IPS DF 4.7 (cell line): ENCODE data around the gene MRPL9.

Experiments
- DNase-seq: peaks from one replicate; pipeline ENCODE4 v3.0.0-alpha.2; 2013; ENCODE audit warnings: low spot score; ENCODE audit errors: extremely low read depth

Gene MRPL9

DNA sequence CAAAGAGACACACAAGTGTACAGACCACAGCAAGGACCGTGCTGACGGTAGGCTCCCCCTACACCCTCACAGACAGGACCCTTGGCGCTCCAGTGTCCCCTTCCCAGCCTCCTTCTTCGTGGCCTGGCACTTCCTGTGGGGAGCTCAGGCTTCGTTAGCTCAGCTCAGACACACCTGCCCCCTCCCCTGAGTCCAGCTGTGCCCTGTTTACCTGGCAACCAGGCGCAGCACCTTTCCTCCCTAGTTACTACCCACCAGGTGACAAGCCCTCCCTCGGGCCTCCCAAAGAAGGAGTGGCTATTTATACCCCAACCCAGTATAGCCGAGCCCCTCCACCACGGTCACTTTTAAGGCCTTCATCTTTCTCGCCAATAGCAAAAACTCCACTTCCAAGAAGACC lies 51.3 kb downstream of the MRPL9 start:
- no peak for DNase-seq

DNA sequence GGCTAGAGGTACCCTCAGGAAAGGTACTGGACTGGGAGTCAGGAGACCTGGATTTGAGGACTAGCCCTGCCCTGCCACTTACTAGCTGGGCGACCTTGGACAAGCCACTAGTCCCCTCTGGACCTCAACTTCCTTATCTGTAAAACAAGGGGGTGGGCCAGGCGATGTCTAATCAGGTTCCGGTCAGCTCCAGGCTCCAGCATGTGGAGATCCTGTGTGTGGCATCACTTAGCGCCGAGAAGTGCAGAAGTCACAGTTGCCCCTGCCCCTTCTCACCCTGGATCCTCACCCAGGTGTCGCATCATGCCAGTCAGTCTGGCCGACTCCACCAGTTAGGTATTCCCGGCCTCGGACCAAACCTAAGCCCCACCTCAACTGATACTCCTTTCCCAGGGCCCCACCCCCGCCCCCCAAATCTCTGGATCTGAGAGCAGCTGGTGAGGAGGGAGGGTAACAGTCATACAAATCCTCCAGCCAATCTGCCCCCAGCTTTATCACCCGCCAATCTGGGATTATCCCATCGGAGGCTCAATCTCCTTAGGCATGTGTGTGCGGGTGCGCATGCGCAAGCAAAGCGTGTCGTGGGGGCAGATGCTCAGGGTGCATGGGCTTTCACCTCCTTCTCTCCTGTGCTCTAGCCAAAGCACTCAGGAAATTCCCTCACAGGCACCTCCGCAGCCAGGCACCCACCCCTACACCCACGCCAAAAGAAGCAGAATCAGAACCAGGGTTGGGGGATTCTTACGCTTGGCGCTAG lies 52.1 kb downstream of the MRPL9 start:
- no peak for DNase-seq

DNA sequence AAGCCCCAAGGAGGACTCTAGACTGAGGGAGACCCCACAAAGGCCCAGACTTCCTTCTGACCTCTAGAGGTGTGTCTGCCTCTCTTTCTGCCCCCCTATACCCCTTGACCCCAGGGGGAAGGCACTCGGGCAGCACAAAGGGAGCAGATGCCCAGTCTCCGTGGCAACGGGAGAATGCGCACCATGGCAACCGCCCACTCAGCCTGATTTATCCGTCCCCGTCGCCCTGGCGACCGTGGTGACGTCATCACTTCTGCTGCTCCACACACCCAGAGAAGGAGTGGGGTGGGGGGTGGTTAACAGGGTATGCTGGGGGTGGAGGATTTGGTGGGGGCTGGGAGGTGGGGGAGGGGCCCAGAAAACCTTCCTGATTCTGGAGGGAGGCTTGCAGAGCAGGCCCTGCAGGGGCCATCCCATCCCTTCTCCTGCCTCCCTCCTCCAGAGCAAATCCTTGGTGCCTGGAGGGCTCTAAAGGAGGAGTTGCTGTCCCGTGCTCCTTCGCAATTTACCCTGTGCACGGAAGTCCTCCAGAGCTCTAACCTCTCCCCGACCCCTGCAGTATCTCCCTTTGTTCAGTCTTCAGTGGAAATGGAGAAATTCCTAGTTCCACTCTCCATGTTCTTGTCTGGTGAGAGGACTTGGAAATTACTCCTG lies 53.0 kb downstream of the MRPL9 start:
- no peak for DNase-seq
